SK-N-SH (cell line): ENCODE measurements around the gene ENTHD1. TPM values are rescaled to one million over a fixed set of nuclear protein-coding genes. Genes with fewer than 3 reads are reported as not detected.

Experiments used
- CTCF ChIA-PET: fragments of 300-600, 350-600 bp; formaldehyde crosslinking; extraction: SDS; loops from one replicate; lab custom pipeline; 2021; lab: Yijun Ruan, JAX
- POLR2A ChIA-PET: fragments of 350-600 bp; sonication (Branson Sonifier 250); formaldehyde crosslinking; extraction: SDS; loops from one replicate; lab custom pipeline; 2020; ENCODE audit warnings: antibody characterized with exemption, inconsistent platforms; lab: Yijun Ruan, JAX
- DNase-seq: peaks from one replicate; pipeline ENCODE4 v3.0.0; 2012
- H2AFZ ChIP-seq: fragments of 200-600 bp; sonication (generic); 2 replicates; pipeline ENCODE4 v1.8.1; 2016; ENCODE audit warnings: antibody characterized with exemption, mild to moderate bottlenecking, low read depth
- H3F3A ChIP-seq: fragments of 200-600 bp; sonication (generic); replicated peaks from 2 replicates; pipeline ENCODE3; 2016; ENCODE audit warnings: antibody characterized with exemption, mild to moderate bottlenecking; ENCODE audit not compliant: insufficient read depth
- H3K27ac ChIP-seq, 2 experiments: fragments of 200-500 bp in 1 of 2; fragments of 200-600 bp in 1 of 2; sonication (Bioruptor generic) in 1 of 2; sonication (generic), shearing (Covaris generic) in 1 of 2; 2 replicates each; pipeline versions ENCODE4 v1.5.1 to v1.6.1; 2014 to 2016; ENCODE audit warnings: low read depth in 2 of 2, inconsistent platforms in 1 of 2, low read length in 1 of 2, mild to moderate bottlenecking in 1 of 2, mixed read lengths in 1 of 2
- H3K27me3 ChIP-seq: fragments of 200-600 bp; sonication (generic), shearing (Covaris generic); 2 replicates; pipeline ENCODE4 v1.6.1; 2016; ENCODE audit warnings: mixed run types; ENCODE audit not compliant: insufficient read depth
- H3K36me3 ChIP-seq, 2 experiments: fragments of 200-500 bp in 1 of 2; fragments of 200-600 bp in 1 of 2; sonication (Bioruptor generic) in 1 of 2; sonication (generic) in 1 of 2; replicated peaks in 1 of 2; 2 replicates each; pipeline versions ENCODE3 to v1.5.1; 2014 to 2016; ENCODE audit warnings: low read length in 1 of 2, mild to moderate bottlenecking in 1 of 2; ENCODE audit not compliant: insufficient read depth in 2 of 2, control insufficient read depth in 1 of 2
- H3K4me1 ChIP-seq, 2 experiments: fragments of 200-500 bp in 1 of 2; fragments of 200-600 bp in 1 of 2; sonication (Bioruptor generic) in 1 of 2; sonication (generic), shearing (Covaris generic) in 1 of 2; 2 replicates each; pipeline versions ENCODE4 v1.5.1 to v1.6.1; 2014 to 2016; ENCODE audit warnings: low read depth in 1 of 2, low read length in 1 of 2, mixed run types in 1 of 2; ENCODE audit not compliant: insufficient read depth in 2 of 2, control insufficient read depth in 1 of 2
- H3K4me2 ChIP-seq: fragments of 200-600 bp; sonication (generic), shearing (Covaris generic); 2 replicates; pipeline ENCODE4 v1.6.1; 2017; ENCODE audit warnings: mixed run types
- H3K4me3 ChIP-seq, 2 experiments: fragments of 200-500 bp in 1 of 2; fragments of 200-600 bp in 1 of 2; sonication (Bioruptor generic) in 1 of 2; sonication (generic), shearing (Covaris generic) in 1 of 2; 2 replicates each; pipeline versions ENCODE4 v1.5.1 to v1.8.1; 2014 to 2016; ENCODE audit warnings: low read depth in 2 of 2, inconsistent platforms in 1 of 2, low read length in 1 of 2, mild to moderate bottlenecking in 1 of 2, mixed read lengths in 1 of 2, moderate library complexity in 1 of 2
- H3K79me2 ChIP-seq: fragments of 200-600 bp; sonication (generic); 2 replicates; pipeline ENCODE4 v1.8.1; 2017; ENCODE audit warnings: mild to moderate bottlenecking; ENCODE audit not compliant: insufficient read depth
- H3K9ac ChIP-seq: fragments of 200-600 bp; sonication (generic); 2 replicates; pipeline ENCODE4 v1.6.1; 2017; ENCODE audit warnings: mixed run types
- H3K9me2 ChIP-seq: fragments of 200-600 bp; sonication (generic); 2 replicates; pipeline ENCODE4 v1.6.1; 2017; ENCODE audit warnings: mixed run types
- H3K9me3 ChIP-seq: fragments of 200-600 bp; sonication (generic); 2 replicates; pipeline ENCODE4 v1.6.1; 2017; ENCODE audit warnings: mixed run types, mild to moderate bottlenecking, moderate library complexity
- H4K20me1 ChIP-seq: fragments of 200-600 bp; sonication (generic); 2 replicates; pipeline ENCODE4 v1.6.1; 2017; ENCODE audit warnings: mild to moderate bottlenecking, mixed run types; ENCODE audit not compliant: insufficient read depth
- CTCF ChIP-seq: fragments of 200-600 bp; sonication (generic); IDR thresholded peaks from 2 replicates; pipeline ENCODE4 v1.6.1; 2017; ENCODE audit warnings: antibody characterized with exemption, mild to moderate bottlenecking, moderate library complexity
- ELF1 ChIP-seq: IDR thresholded peaks from 2 replicates; pipeline ENCODE4 v1.4.0; 2012
- EP300 ChIP-seq, 2 experiments: IDR thresholded peaks; 2 replicates each; pipeline versions ENCODE4 v1.4.0 to v1.6.1; 2012; ENCODE audit warnings: borderline replicate concordance in 1 of 2, low read depth in 1 of 2, low read length in 1 of 2
- EZH2phosphoT487 ChIP-seq: fragments of 200-600 bp; sonication (generic); IDR thresholded peaks from 2 replicates; pipeline ENCODE4 v1.6.1; 2017; ENCODE audit warnings: low read depth, mixed run types, mild to moderate bottlenecking, antibody characterized with exemption, moderate library complexity, borderline replicate concordance
- FOXJ3 ChIP-seq: sonication (generic); formaldehyde crosslinking; IDR thresholded peaks from 2 replicates; pipeline ENCODE4 v1.5.1; 2020; ENCODE audit warnings: mild to moderate bottlenecking, missing genetic modification reagents
- FOXM1 ChIP-seq: IDR thresholded peaks from 2 replicates; pipeline ENCODE4 v1.4.0; 2012; ENCODE audit warnings: low read depth, mild to moderate bottlenecking
- GABPA ChIP-seq: IDR thresholded peaks from 2 replicates; pipeline ENCODE4 v1.4.0; 2012; ENCODE audit warnings: low read depth, mild to moderate bottlenecking
- IRF3 ChIP-seq: fragments of 150-350 bp; IDR thresholded peaks from 2 replicates; pipeline ENCODE4 v1.6.1; 2016; ENCODE audit warnings: mild to moderate bottlenecking, low read depth, low read length
- MEF2A ChIP-seq: IDR thresholded peaks from 2 replicates; pipeline ENCODE4 v1.4.0; 2012; ENCODE audit warnings: low read depth, borderline replicate concordance
- MXI1 ChIP-seq: IDR thresholded peaks from 2 replicates; pipeline ENCODE4 v1.6.1; 2012; ENCODE audit warnings: mild to moderate bottlenecking, low read depth, low read length, improper control_type of control experiment
- NFIC ChIP-seq: IDR thresholded peaks from 2 replicates; pipeline ENCODE4 v1.4.0; 2012; ENCODE audit warnings: borderline replicate concordance
- NRF1 ChIP-seq: IDR thresholded peaks from 2 replicates; pipeline ENCODE4 v1.6.1; 2012; ENCODE audit warnings: low read depth, mild to moderate bottlenecking, low read length
- RAD21 ChIP-seq: IDR thresholded peaks from 2 replicates; pipeline ENCODE4 v1.6.1; 2012; ENCODE audit warnings: mild to moderate bottlenecking, low read length
- RXRA ChIP-seq: IDR thresholded peaks from 2 replicates; pipeline ENCODE4 v1.4.0; 2012; ENCODE audit warnings: low read depth, mild to moderate bottlenecking, borderline replicate concordance
- SMC3 ChIP-seq: IDR thresholded peaks from 2 replicates; pipeline ENCODE4 v1.6.1; 2012; ENCODE audit warnings: low read depth, low read length, improper control_type of control experiment
- TAF1 ChIP-seq: IDR thresholded peaks from 2 replicates; pipeline ENCODE4 v1.6.1; 2012; ENCODE audit warnings: low read depth, mild to moderate bottlenecking, low read length, moderate library complexity, borderline replicate concordance
- TCF12 ChIP-seq: IDR thresholded peaks from 2 replicates; pipeline ENCODE4 v1.4.0; 2012
- TEAD4 ChIP-seq: IDR thresholded peaks from 2 replicates; pipeline ENCODE4 v1.4.0; 2012; ENCODE audit warnings: mild to moderate bottlenecking, borderline replicate concordance; ENCODE audit not compliant: insufficient read depth
- USF1 ChIP-seq: IDR thresholded peaks from 2 replicates; pipeline ENCODE4 v1.4.0; 2012; ENCODE audit warnings: low read depth, borderline replicate concordance
- WGBS: methylation state at CpG from one replicate; pipeline ENCODE4 v1.1.6; 2017; ENCODE audit warnings: low lambda C conversion rate; 5-methylcytosine and 5-hydroxymethylcytosine counted together
- polyA plus RNA-seq, 3 experiments: library from polyadenylated mRNA; depleted of rRNA; stranded (reverse); fragments of >200 nt; gene quantifications; 2 replicates each; pipeline ENCODE4 v1.2.3, GENCODE V29; 2012
- TF ChIP-seq, protein P1 (sequence below): fragments of 150-350 bp; IDR thresholded peaks from 2 replicates; pipeline ENCODE4 v1.6.1; 2017; ENCODE audit warnings: antibody characterized with exemption, low read length, low read depth, borderline replicate concordance

Gene ENTHD1
- polyA plus RNA-seq, 1 of the 3 experiments (the other 2 are of a cell fraction) = not detected

DNA sequence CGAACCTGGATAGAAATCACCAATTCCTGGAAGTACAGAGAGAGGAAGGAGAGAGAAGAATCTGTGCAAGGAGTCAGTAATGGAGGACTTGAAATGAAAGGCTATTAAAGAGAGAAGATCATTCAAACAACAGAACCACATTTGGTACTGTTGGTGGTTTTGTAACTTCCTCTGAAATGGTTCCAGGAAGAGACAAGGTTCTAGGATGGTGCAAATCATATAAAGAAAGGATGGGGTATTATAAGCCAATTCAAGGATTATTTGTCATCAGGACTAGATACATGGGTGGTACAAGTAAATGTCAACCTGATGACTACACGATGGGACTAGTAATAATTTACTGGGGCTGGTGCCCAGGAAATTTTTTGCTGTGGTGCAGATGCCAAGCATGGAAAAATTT is 37.7 kb upstream of the ENTHD1 start (continued):
- TF ChIP-seq IRF3 (no peak), RXRA (no peak), ELF1 (no peak), FOXJ3 (CRISPR knock-in tag) (no peak), TEAD4 (no peak), MXI1 (no peak), SMC3 (no peak)
- TF ChIP-seq, all 33 proteins: peak for 0

- Histone ChIP-seq H3K36me3 (no peaks in the 10 kb centered on the region), H3F3A (no peaks in the 10 kb centered on the region), H3K9ac (no peak overlapping the region), H3K4me3 (no peak overlapping the region), H3K9me3 (no peaks in the 10 kb centered on the region), H2AFZ (no peak overlapping the region), H3K9me2 (no peaks in the 10 kb centered on the region), H3K27ac (no peak overlapping the region), H3K79me2 (no peaks in the 10 kb centered on the region), H4K20me1 (no peaks in the 10 kb centered on the region), H3K4me1 (no peaks in the 10 kb centered on the region), H3K4me2 (no peak overlapping the region), H3K27me3 (no peaks in the 10 kb centered on the region)
- ChIA-PET CTCF (no interaction called here), POLR2A (no interaction called here)
- no peak for DNase-seq
- WGBS = 21% methylated on average over 2 of the region's 4 CpGs
- TF ChIP-seq IRF3 (no peak), USF1 (no peak), MEF2A (no peak), EZH2phosphoT487 (no peak), FOXJ3 (CRISPR knock-in tag) (no peak), RAD21 (no peak), FOXM1 (no peak), TAF1 (no peak), EP300 (IDR thresholded peaks at IDR 0.05; ENCODE audit: borderline replicate concordance in 1 of 2, low read depth in 1 of 2, low read length in 1 of 2) (no peak), TEAD4 (no peak), CTCF (no peak), TCF12 (no peak), NRF1 (no peak), NFIC (no peak), MXI1 (no peak), SMC3 (no peak), GABPA (no peak)
- TF ChIP-seq, protein P1, sequence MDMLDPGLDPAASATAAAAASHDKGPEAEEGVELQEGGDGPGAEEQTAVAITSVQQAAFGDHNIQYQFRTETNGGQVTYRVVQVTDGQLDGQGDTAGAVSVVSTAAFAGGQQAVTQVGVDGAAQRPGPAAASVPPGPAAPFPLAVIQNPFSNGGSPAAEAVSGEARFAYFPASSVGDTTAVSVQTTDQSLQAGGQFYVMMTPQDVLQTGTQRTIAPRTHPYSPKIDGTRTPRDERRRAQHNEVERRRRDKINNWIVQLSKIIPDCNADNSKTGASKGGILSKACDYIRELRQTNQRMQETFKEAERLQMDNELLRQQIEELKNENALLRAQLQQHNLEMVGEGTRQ = no peak
Measured at GRCh38 chr22:39928536-39929520, 35.3 kb upstream of the ENTHD1 start.
